Keratinocyte (primary cell): ENCODE measurements around the gene PM20D1. TPM values are rescaled to one million over a fixed set of nuclear protein-coding genes. Genes with fewer than 3 reads are reported as not detected.

Experiments used
- DNase-seq: peaks from one replicate; pipeline ENCODE4 v3.0.0-alpha.2; 2011; ENCODE audit warnings: low read depth, missing footprints, low spot score
- FAIRE-seq: peaks from 2 replicates; lab custom pipeline; 2011; peaks lifted over from hg19 to GRCh38; lab: Jason Lieb, UNC
- H2AFZ ChIP-seq: 2 replicates; pipeline ENCODE4 v1.6.0; 2012; ENCODE audit warnings: low read length, control low read depth, inconsistent platforms; ENCODE audit not compliant: control insufficient read depth
- H3K27ac ChIP-seq: 2 replicates; pipeline ENCODE4 v1.5.1; 2011; ENCODE audit warnings: low read length; ENCODE audit not compliant: control insufficient read depth, insufficient read depth
- H3K27me3 ChIP-seq: 3 replicates; pipeline ENCODE4 v1.6.0; 2011; ENCODE audit warnings: low read length; ENCODE audit not compliant: control insufficient read depth, insufficient read depth; ENCODE audit errors: extremely low read depth
- H3K36me3 ChIP-seq, 2 experiments: 2 replicates in 1 of 2; 3 replicates in 1 of 2; pipeline ENCODE4 v1.5.1; 2011; ENCODE audit warnings: low read length in 2 of 2, mild to moderate bottlenecking in 1 of 2; ENCODE audit not compliant: control insufficient read depth in 2 of 2, insufficient read depth in 2 of 2; ENCODE audit errors: extremely low read depth in 1 of 2
- H3K4me1 ChIP-seq: 3 replicates; pipeline ENCODE4 v1.5.1; 2011; ENCODE audit warnings: low read length; ENCODE audit not compliant: control insufficient read depth, insufficient read depth; ENCODE audit errors: extremely low read depth
- H3K4me2 ChIP-seq: 3 replicates; pipeline ENCODE4 v1.6.0; 2011; ENCODE audit warnings: low read depth, low read length; ENCODE audit not compliant: control insufficient read depth, insufficient read depth; ENCODE audit errors: extremely low read depth
- H3K4me3 ChIP-seq, 3 experiments: fragments of 200-600 bp in 1 of 3; sonication (generic) in 1 of 3; 2 replicates in 2 of 3; 3 replicates in 1 of 3; pipeline ENCODE4 v1.5.1; 2011 to 2016; ENCODE audit warnings: low read length in 3 of 3, mild to moderate bottlenecking in 3 of 3, control low read depth in 2 of 3, inconsistent platforms in 1 of 3, low read depth in 1 of 3, mixed read lengths in 1 of 3, mixed run types in 1 of 3, moderate library complexity in 1 of 3; ENCODE audit not compliant: control insufficient read depth in 2 of 3, insufficient read depth in 2 of 3; ENCODE audit errors: extremely low read depth in 1 of 3
- H3K79me2 ChIP-seq: 2 replicates; pipeline ENCODE4 v1.6.0; 2012; ENCODE audit warnings: low read length; ENCODE audit not compliant: control insufficient read depth, insufficient read depth
- H3K9ac ChIP-seq: 3 replicates; pipeline ENCODE4 v1.6.0; 2011; ENCODE audit warnings: low read length; ENCODE audit not compliant: control insufficient read depth, insufficient read depth; ENCODE audit errors: extremely low read depth
- H3K9me1 ChIP-seq: 3 replicates; pipeline ENCODE4 v1.6.0; 2011; ENCODE audit warnings: low read length; ENCODE audit not compliant: control insufficient read depth, insufficient read depth; ENCODE audit errors: extremely low read depth
- H3K9me3 ChIP-seq: 2 replicates; pipeline ENCODE4 v1.5.1; 2012; ENCODE audit warnings: low read depth, low read length; ENCODE audit not compliant: control insufficient read depth
- H4K20me1 ChIP-seq: 3 replicates; pipeline ENCODE4 v1.6.0; 2011; ENCODE audit warnings: low read length; ENCODE audit not compliant: control insufficient read depth, insufficient read depth; ENCODE audit errors: extremely low read depth
- EZH2 ChIP-seq: IDR thresholded peaks from one replicate; pipeline ENCODE4 v1.6.1; 2012; ENCODE audit warnings: inconsistent platforms, mild to moderate bottlenecking, low read length, moderate library complexity
- dilution Hi-C: fragments of 300-500 bp; cut with MboI; formaldehyde crosslinking; loops from one replicate; pipeline ENCODE4 v1.7.0; 2020; ENCODE audit warnings: low sequenced_read_pairs; ENCODE audit not compliant: extremely low pct_ligation_motif_present
- polyA plus RNA-seq, 5 experiments: library from polyadenylated mRNA; depleted of rRNA in 3 of 5; stranded (reverse) in 3 of 5; stranded (forward) in 1 of 5; unstranded in 1 of 5; fragments of >200 nt; gene quantifications; 1 replicate in 1 of 5; 2 replicates in 3 of 5; 3 replicates in 1 of 5; pipeline versions ENCODE4 v1.2.1 to v1.2.3, GENCODE V29; 2011 to 2012; ENCODE audit warnings: missing spikeins in 2 of 5, low read depth in 1 of 5, low replicate concordance in 1 of 5
- TF ChIP-seq, protein P1 (sequence below), 3 experiments: IDR thresholded peaks in 1 of 3; conservative IDR thresholded peaks in 1 of 3; optimal IDR thresholded peaks in 1 of 3; 2 replicates in 2 of 3; 3 replicates in 1 of 3; pipeline versions ENCODE3 to v1.5.1; 2011; ENCODE audit warnings: low read length in 3 of 3, mild to moderate bottlenecking in 3 of 3, moderate library complexity in 2 of 3, control low read depth in 1 of 3, inconsistent platforms in 1 of 3; ENCODE audit not compliant: insufficient read depth in 2 of 3; ENCODE audit errors: extremely low read depth in 1 of 3

Gene PM20D1
- polyA plus RNA-seq, 1 donor (not counting 4 experiments of a cell fraction or from before 2014, with no cell fraction given) = 0.05 TPM

- Histone ChIP-seq H3K36me3 (peaks cover 7 to 9% of the 10 kb centered on the region in 2 experiments), H3K4me1 (peaks cover 5% of the 10 kb centered on the region), H3K79me2 (no peaks in the 10 kb centered on the region), H3K9ac (no peak overlapping the region), H3K4me2 (no peak overlapping the region), H2AFZ (no peak overlapping the region), H3K9me3 (no peaks in the 10 kb centered on the region), H3K27ac (no peak overlapping the region), H3K27me3 (no peaks in the 10 kb centered on the region), H3K9me1 (no peaks in the 10 kb centered on the region), H3K4me3 (no peak overlapping the region), H4K20me1 (no peaks in the 10 kb centered on the region)
- TF ChIP-seq EZH2 = no peak
- TF ChIP-seq, protein P1, sequence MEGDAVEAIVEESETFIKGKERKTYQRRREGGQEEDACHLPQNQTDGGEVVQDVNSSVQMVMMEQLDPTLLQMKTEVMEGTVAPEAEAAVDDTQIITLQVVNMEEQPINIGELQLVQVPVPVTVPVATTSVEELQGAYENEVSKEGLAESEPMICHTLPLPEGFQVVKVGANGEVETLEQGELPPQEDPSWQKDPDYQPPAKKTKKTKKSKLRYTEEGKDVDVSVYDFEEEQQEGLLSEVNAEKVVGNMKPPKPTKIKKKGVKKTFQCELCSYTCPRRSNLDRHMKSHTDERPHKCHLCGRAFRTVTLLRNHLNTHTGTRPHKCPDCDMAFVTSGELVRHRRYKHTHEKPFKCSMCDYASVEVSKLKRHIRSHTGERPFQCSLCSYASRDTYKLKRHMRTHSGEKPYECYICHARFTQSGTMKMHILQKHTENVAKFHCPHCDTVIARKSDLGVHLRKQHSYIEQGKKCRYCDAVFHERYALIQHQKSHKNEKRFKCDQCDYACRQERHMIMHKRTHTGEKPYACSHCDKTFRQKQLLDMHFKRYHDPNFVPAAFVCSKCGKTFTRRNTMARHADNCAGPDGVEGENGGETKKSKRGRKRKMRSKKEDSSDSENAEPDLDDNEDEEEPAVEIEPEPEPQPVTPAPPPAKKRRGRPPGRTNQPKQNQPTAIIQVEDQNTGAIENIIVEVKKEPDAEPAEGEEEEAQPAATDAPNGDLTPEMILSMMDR (optimal IDR thresholded peaks at IDR 0.05 in 1 of 3, IDR thresholded peaks at IDR 0.05 in 1 of 3, conservative IDR thresholded peaks at IDR 0.05 in 1 of 3; ENCODE audit: extremely low read depth in 1 of 3, insufficient read depth in 2 of 3, low read length in 3 of 3) = no peak
- FAIRE-seq (no peak), DNase-seq (no peak)
- dilution Hi-C loops = no loop called here
Measured at GRCh38 chr1:205794011-205794730, 55.8 kb downstream of the PM20D1 start.

GRCh38 chr1:205792961-205793673 lies 56.8 kb downstream of the PM20D1 start:
- Histone ChIP-seq H3K27ac (no peak overlapping the region), H3K27me3 (no peaks in the 10 kb centered on the region), H3K4me2 (no peak overlapping the region), H3K36me3 (peaks cover 7 to 9% of the 10 kb centered on the region in 2 experiments), H3K9me3 (no peaks in the 10 kb centered on the region), H3K9ac (no peak overlapping the region), H3K9me1 (no peaks in the 10 kb centered on the region), H2AFZ (no peak overlapping the region), H3K79me2 (no peaks in the 10 kb centered on the region), H4K20me1 (no peaks in the 10 kb centered on the region), H3K4me3 (no peak overlapping the region), H3K4me1 (no peaks in the 10 kb centered on the region)
- FAIRE-seq (no peak), DNase-seq (no peak)
- dilution Hi-C loops = no loop called here
- TF ChIP-seq EZH2 = no peak
- TF ChIP-seq, protein P1 (optimal IDR thresholded peaks at IDR 0.05 in 1 of 3, IDR thresholded peaks at IDR 0.05 in 1 of 3, conservative IDR thresholded peaks at IDR 0.05 in 1 of 3; ENCODE audit: extremely low read depth in 1 of 3, insufficient read depth in 2 of 3, low read length in 3 of 3) = no peak
